SK-N-MC (cell line): ENCODE data around the gene PEAK3.

Experiments
- DNase-seq: peaks from one replicate; pipeline ENCODE4 v3.0.0-alpha.2; 2011; ENCODE audit warnings: low read depth, low spot score
- H3K27ac ChIP-seq: fragments of 200-600 bp; sonication (generic); 2 replicates; pipeline ENCODE4 v1.5.1; 2016; ENCODE audit warnings: mixed run types
- H3K36me3 ChIP-seq: fragments of 200-600 bp; sonication (generic); 2 replicates; pipeline ENCODE4 v1.6.1; 2017; ENCODE audit warnings: antibody characterized with exemption, low read length, mixed read lengths; ENCODE audit not compliant: insufficient read depth
- H3K4me3 ChIP-seq: fragments of 200-600 bp; sonication (generic); 2 replicates; pipeline ENCODE4 v1.5.1; 2016
- H3K9ac ChIP-seq: fragments of 200-600 bp; sonication (generic); 2 replicates; pipeline ENCODE4 v1.8.0; 2017; ENCODE audit warnings: mixed run types, mixed read lengths; ENCODE audit not compliant: insufficient read length
- H3K9me3 ChIP-seq: fragments of 200-600 bp; sonication (generic); 2 replicates; pipeline ENCODE4 v1.6.1; 2017; ENCODE audit warnings: low read depth, mild to moderate bottlenecking, antibody characterized with exemption, low read length, moderate library complexity, mixed read lengths
- EZH2 ChIP-seq: fragments of 200-600 bp; sonication (generic); IDR thresholded peaks from one replicate; pipeline ENCODE4 v1.6.1; 2017; ENCODE audit warnings: antibody characterized with exemption
- FOXP2 ChIP-seq: optimal IDR thresholded peaks from 2 replicates; pipeline ENCODE3; 2011; ENCODE audit warnings: mild to moderate bottlenecking, moderate library complexity; ENCODE audit not compliant: insufficient read depth; ENCODE audit errors: extremely low read length, control extremely low read depth
- POLR2AphosphoS5 ChIP-seq: IDR thresholded peaks from 2 replicates; pipeline ENCODE4 v1.6.1; 2012; ENCODE audit warnings: mild to moderate bottlenecking, low read depth, low read length, borderline replicate concordance

Gene PEAK3

GRCh38 chr19:2255112-2255845 lies 26.7 kb downstream of the PEAK3 start:
- no peak for DNase-seq
- Histone ChIP-seq H3K36me3 (no peaks in the 10 kb centered on the region), H3K9ac (no peak overlapping the region), H3K4me3 (no peak overlapping the region), H3K9me3 (no peaks in the 10 kb centered on the region), H3K27ac (no peak overlapping the region)
- TF ChIP-seq POLR2AphosphoS5 (no peak), FOXP2 (no peak), EZH2 (no peak)

DNA sequence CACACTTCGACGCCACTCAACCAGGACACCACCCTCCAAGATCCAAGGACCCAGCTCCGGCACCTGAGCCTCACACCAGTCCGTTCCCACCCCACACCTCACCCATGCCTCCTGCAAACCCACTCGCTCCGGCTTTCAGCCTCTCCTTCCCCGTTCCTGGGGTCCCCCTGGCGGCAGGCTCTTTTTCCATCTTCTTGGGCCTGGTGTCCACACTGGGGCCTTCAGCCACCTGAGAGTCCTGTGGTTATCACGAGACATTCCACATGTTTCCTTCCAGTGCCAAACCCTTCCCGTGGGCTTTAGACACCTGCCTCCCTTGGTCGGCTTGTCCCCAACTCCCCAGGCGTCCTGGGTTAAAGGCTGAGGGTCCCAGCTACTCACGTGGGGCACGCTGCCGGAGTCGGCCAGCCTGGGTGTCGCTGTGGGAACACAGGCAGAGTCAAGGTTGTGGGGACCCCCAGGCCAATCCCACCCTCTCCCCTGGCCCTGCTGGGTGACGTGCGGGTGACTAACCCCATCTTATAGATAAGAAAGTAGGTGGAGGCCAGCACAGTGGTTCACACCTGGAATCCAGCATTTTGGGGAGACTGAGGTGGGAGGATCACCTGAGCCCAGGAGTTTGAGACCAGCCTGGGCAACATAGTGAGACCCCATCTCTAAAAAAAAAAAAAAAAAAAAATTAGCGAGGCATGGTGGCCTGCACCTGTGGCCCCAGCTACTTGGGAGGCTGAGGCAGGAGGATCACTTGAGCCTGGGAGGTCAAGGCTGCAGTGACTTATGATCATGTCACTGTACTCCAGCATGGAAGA lies 27.7 kb downstream of the PEAK3 start:
- H3K4me3 ChIP-seq = no peak overlapping the region
- no peak for DNase-seq
- no peaks in the 10 kb centered on the region for H3K36me3 ChIP-seq
- H3K9me3 ChIP-seq = no peaks in the 10 kb centered on the region
- H3K27ac ChIP-seq = no peak overlapping the region
- TF ChIP-seq FOXP2 (no peak), EZH2 (no peak), POLR2AphosphoS5 (no peak)
- no peak overlapping the region for H3K9ac ChIP-seq

- Histone ChIP-seq H3K4me3 (no peak overlapping the region), H3K36me3 (no peaks in the 10 kb centered on the region), H3K27ac (no peak overlapping the region), H3K9ac (no peak overlapping the region), H3K9me3 (no peaks in the 10 kb centered on the region)
- no peak for TF ChIP-seq EZH2
- no peak for TF ChIP-seq FOXP2
- TF ChIP-seq POLR2AphosphoS5 = no peak
- DNase-seq = no peak
These were observed 28.6 kb downstream of the PEAK3 start for GRCh38 chr19:2253106-2254063.

DNA sequence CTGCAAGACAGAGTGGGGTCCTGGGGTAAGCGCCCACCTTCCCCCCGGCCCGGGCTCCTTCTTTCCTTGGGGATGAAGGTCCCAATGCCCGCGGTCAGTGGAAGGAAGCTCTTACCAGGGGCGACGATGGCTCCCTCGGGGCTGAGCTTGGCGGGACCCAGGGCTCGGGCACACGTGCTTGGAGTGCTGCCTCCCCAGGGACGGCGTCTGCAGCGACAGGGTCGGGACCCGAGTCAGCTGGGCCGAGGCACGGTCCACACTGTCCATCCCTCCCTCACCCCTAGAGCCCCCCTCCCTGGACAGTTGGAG lies 29.2 kb downstream of the PEAK3 start:
- no peak for DNase-seq
- TF ChIP-seq POLR2AphosphoS5 (no peak), FOXP2 (no peak), EZH2 (no peak)
- H3K9ac ChIP-seq = no peak overlapping the region
- H3K36me3 ChIP-seq = peaks cover under 1% of the 10 kb centered on the region; the same call in 1 of the 2 replicates
- H3K9me3 ChIP-seq = no peaks in the 10 kb centered on the region
- H3K27ac ChIP-seq = no peak overlapping the region
- no peak overlapping the region for H3K4me3 ChIP-seq

- TF ChIP-seq FOXP2 = no peak
- peak; percentile 6 for TF ChIP-seq EZH2
- no peak for DNase-seq
- Histone ChIP-seq H3K27ac (no peak overlapping the region), H3K4me3 (no peak overlapping the region), H3K9me3 (no peaks in the 10 kb centered on the region), H3K36me3 (peaks cover 6% of the 10 kb centered on the region; the same call in 1 of the 2 replicates), H3K9ac (no peak overlapping the region)
These were observed 29.7 kb downstream of the PEAK3 start for GRCh38 chr19:2252055-2252796.

DNA sequence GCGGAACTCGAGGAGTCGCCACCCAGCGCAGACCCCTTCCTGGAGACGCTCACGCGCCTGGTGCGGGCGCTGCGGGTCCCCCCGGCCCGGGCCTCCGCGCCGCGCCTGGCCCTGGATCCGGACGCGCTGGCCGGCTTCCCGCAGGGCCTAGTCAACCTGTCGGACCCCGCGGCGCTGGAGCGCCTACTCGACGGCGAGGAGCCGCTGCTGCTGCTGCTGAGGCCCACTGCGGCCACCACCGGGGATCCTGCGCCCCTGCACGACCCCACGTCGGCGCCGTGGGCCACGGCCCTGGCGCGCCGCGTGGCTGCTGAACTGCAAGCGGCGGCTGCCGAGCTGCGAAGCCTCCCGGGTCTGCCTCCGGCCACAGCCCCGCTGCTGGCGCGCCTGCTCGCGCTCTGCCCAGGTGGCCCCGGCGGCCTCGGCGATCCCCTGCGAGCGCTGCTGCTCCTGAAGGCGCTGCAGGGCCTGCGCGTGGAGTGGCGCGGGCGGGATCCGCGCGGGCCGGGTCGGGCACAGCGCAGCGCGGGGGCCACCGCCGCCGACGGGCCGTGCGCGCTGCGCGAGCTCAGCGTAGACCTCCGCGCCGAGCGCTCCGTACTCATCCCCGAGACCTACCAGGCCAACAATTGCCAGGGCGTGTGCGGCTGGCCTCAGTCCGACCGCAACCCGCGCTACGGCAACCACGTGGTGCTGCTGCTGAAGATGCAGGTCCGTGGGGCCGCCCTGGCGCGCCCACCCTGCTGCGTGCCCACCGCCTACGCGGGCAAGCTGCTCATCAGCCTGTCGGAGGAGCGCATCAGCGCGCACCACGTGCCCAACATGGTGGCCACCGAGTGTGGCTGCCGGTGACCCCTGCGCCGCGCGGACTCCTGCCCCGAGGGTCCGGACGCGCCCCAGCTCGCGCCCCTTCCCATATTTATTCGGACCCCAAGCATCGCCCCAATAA lies 30.6 kb downstream of the PEAK3 start:
- Histone ChIP-seq H3K9me3 (no peaks in the 10 kb centered on the region), H3K27ac (no peak overlapping the region), H3K9ac (no peak overlapping the region), H3K4me3 (no peak overlapping the region), H3K36me3 (peaks cover 14% of the 10 kb centered on the region; the same call in 1 of the 2 replicates)
- TF ChIP-seq POLR2AphosphoS5 (no peak), EZH2 (peak; percentile 48)
- no peak for DNase-seq

DNA sequence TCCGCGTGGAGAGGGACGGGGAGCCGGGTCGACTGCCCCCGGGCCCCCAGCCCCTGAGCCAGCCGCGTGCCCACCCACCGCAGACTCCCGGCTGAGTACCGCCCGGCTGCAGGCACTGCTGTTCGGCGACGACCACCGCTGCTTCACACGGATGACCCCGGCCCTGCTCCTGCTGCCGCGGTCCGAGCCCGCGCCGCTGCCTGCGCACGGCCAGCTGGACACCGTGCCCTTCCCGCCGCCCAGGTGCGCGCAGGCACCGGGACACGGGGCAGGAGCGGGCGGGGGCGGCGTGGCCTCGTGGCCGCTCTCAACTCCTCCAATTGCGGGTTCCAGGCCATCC lies 31.2 kb downstream of the PEAK3 start:
- Histone ChIP-seq H3K9ac (no peak overlapping the region), H3K9me3 (no peaks in the 10 kb centered on the region), H3K4me3 (no peak overlapping the region), H3K36me3 (peaks cover 20% of the 10 kb centered on the region; the same call in 1 of the 2 replicates), H3K27ac (no peak overlapping the region)
- TF ChIP-seq POLR2AphosphoS5 = no peak
- no peak for TF ChIP-seq FOXP2
- TF ChIP-seq EZH2 = no peak
- no peak for DNase-seq
